Endothelial cell of umbilical vein (primary cell): ENCODE data around the gene ABCA3. TPM values are rescaled to one million over a fixed set of nuclear protein-coding genes. Genes with fewer than 3 reads are reported as not detected.

ENCODE experiments used
- BruUV-seq: library from RNA; stranded (reverse); fragments of 400-500 nt; replicated peaks from 2 replicates; lab custom pipeline; 2021; lab: Mats Ljungman, UMichigan
- CTCF ChIA-PET: fragments of 300-600, 350-600 bp; sonication (Branson Sonifier 250); formaldehyde crosslinking; loops from one replicate; lab custom pipeline; 2021; ENCODE audit warnings: antibody characterized with exemption, inconsistent platforms; lab: Charles Lee
- POLR2A ChIA-PET: fragments of 300-600, 350-600 bp; sonication (Branson Sonifier 250); formaldehyde crosslinking; loops from one replicate; lab custom pipeline; 2021; ENCODE audit warnings: antibody characterized with exemption, inconsistent platforms; lab: Charles Lee
- DNase-seq: peaks from one replicate; pipeline ENCODE4 v3.0.0-alpha.2; 2011; ENCODE audit warnings: low read depth, low spot score
- FAIRE-seq: peaks from 2 replicates; lab custom pipeline; 2011; peaks lifted over from hg19 to GRCh38; lab: Jason Lieb, UNC
- H2AFZ ChIP-seq: 2 replicates; pipeline ENCODE4 v1.6.0; 2012; ENCODE audit warnings: low read depth, low read length, control low read depth, inconsistent platforms
- H3K27ac ChIP-seq: 2 replicates; pipeline ENCODE4 v1.5.1; 2011; ENCODE audit warnings: low read depth, mild to moderate bottlenecking, control low read depth, low read length, moderate library complexity; ENCODE audit not compliant: insufficient read depth
- H3K27me3 ChIP-seq, 2 experiments: 2 replicates each; pipeline versions ENCODE4 v1.6.0 to v1.6.1; 2011; ENCODE audit warnings: low read length in 2 of 2, mixed read lengths in 1 of 2; ENCODE audit not compliant: control insufficient read depth in 2 of 2, insufficient read depth in 2 of 2
- H3K36me3 ChIP-seq, 2 experiments: 2 replicates in 1 of 2; 3 replicates in 1 of 2; pipeline ENCODE4 v1.5.1; 2011; ENCODE audit warnings: low read length in 2 of 2, mild to moderate bottlenecking in 1 of 2, moderate library complexity in 1 of 2; ENCODE audit not compliant: control insufficient read depth in 2 of 2, insufficient read depth in 2 of 2; ENCODE audit errors: extremely low read depth in 1 of 2
- H3K4me1 ChIP-seq: 3 replicates; pipeline ENCODE4 v1.5.1; 2011; ENCODE audit warnings: mild to moderate bottlenecking, low read length; ENCODE audit not compliant: control insufficient read depth, insufficient read depth; ENCODE audit errors: extremely low read depth
- H3K4me2 ChIP-seq: 2 replicates; pipeline ENCODE4 v1.6.1; 2011; ENCODE audit warnings: low read length, control low read depth, mixed read lengths; ENCODE audit not compliant: insufficient read depth
- H3K4me3 ChIP-seq, 3 experiments: fragments of 200-600 bp in 1 of 3; sonication (generic), shearing (Covaris generic) in 1 of 3; replicated peaks in 1 of 3; 2 replicates each; pipeline ENCODE4 v1.5.1; 2011 to 2016; ENCODE audit warnings: control low read depth in 3 of 3, low read length in 3 of 3, mild to moderate bottlenecking in 2 of 3, inconsistent platforms in 1 of 3, low read depth in 1 of 3, moderate library complexity in 1 of 3; ENCODE audit not compliant: insufficient read depth in 1 of 3
- H3K79me2 ChIP-seq: 2 replicates; pipeline ENCODE4 v1.6.0; 2012; ENCODE audit warnings: low read length, inconsistent platforms; ENCODE audit not compliant: control insufficient read depth, insufficient read depth
- H3K9ac ChIP-seq: replicated peaks from 2 replicates; pipeline ENCODE3; 2011; ENCODE audit warnings: low read length, control low read depth; ENCODE audit not compliant: insufficient read depth; ENCODE audit errors: extremely low read depth
- H3K9me1 ChIP-seq: replicated peaks from 3 replicates; pipeline ENCODE4 v1.6.0; 2011; ENCODE audit warnings: mild to moderate bottlenecking, low read length; ENCODE audit not compliant: control insufficient read depth, insufficient read depth; ENCODE audit errors: extremely low read depth
- H3K9me3 ChIP-seq: replicated peaks from 2 replicates; pipeline ENCODE4 v1.5.1; 2012; ENCODE audit warnings: low read length, inconsistent platforms; ENCODE audit not compliant: control insufficient read depth, insufficient read depth
- H4K20me1 ChIP-seq: replicated peaks from 2 replicates; pipeline ENCODE3; 2011; ENCODE audit warnings: mild to moderate bottlenecking, low read length; ENCODE audit not compliant: control insufficient read depth, insufficient read depth; ENCODE audit errors: extremely low read depth
- EZH2 ChIP-seq: IDR thresholded peaks from 2 replicates; pipeline ENCODE4 v1.6.1; 2012; ENCODE audit warnings: borderline replicate concordance, low read depth, mild to moderate bottlenecking, moderate library complexity, low read length, inconsistent platforms; ENCODE audit not compliant: severe bottlenecking
- FOS ChIP-seq: IDR thresholded peaks from 2 replicates; pipeline ENCODE4 v1.6.1; 2011; ENCODE audit warnings: mild to moderate bottlenecking, low read length, moderate library complexity, borderline replicate concordance; ENCODE audit not compliant: insufficient read depth
- GATA2 ChIP-seq: IDR thresholded peaks from 2 replicates; pipeline ENCODE4 v1.7.0; 2011; ENCODE audit warnings: low read depth, mild to moderate bottlenecking, moderate library complexity, mixed read lengths, low read length; ENCODE audit not compliant: insufficient read length, insufficient read depth
- JUN ChIP-seq: IDR thresholded peaks from 2 replicates; pipeline ENCODE4 v1.6.1; 2011; ENCODE audit warnings: borderline replicate concordance, low read depth; ENCODE audit not compliant: insufficient read length, insufficient read depth
- MYC ChIP-seq: IDR thresholded peaks from one replicate; pipeline ENCODE4 v1.6.1; 2011; ENCODE audit warnings: mild to moderate bottlenecking, low read depth, low read length
- POLR2A ChIP-seq: IDR thresholded peaks from 2 replicates; pipeline ENCODE4 v1.6.1; 2012; ENCODE audit warnings: low read depth, mild to moderate bottlenecking, control low read depth, low read length
- POLR2AphosphoS5 ChIP-seq: IDR thresholded peaks from 2 replicates; pipeline ENCODE4 v1.6.1; 2012; ENCODE audit warnings: low read depth, mild to moderate bottlenecking, control low read depth, low read length, moderate library complexity; ENCODE audit not compliant: insufficient read depth
- dilution Hi-C: fragments of 300-500 bp; cut with MboI; formaldehyde crosslinking; loops from one replicate; pipeline ENCODE4 v1.15.0; 2019; ENCODE audit warnings: low sequenced_read_pairs; ENCODE audit not compliant: extremely low pct_ligation_motif_present
- intact Hi-C: fragments of 100-400 bp; cut with micrococcal nuclease; formaldehyde crosslinking; loops from one replicate; pipeline ENCODE4 v1.10.0; 2022
- polyA plus RNA-seq, 4 experiments: library from polyadenylated mRNA; depleted of rRNA in 3 of 4; stranded (reverse) in 3 of 4; unstranded in 1 of 4; fragments of >200 nt; gene quantifications; 2 replicates each; pipeline versions ENCODE4 v1.2.1 to v1.2.3, GENCODE V29; 2011 to 2012; ENCODE audit warnings: missing spikeins in 1 of 4
- total RNA-seq: library from RNA; stranded (reverse); gene quantifications from 2 replicates; pipeline ENCODE4 v1.2.3, GENCODE V29; 2021
- TF ChIP-seq, protein P1 (sequence below): IDR thresholded peaks from 2 replicates; pipeline ENCODE4 v1.6.1; 2011; ENCODE audit not compliant: insufficient read depth, insufficient read length
- TF ChIP-seq, protein P2 (sequence below), 2 donors: IDR thresholded peaks; 1 replicate in 1 of 2; 2 replicates in 1 of 2; pipeline ENCODE4 v1.5.1; 2011; ENCODE audit warnings: low read length in 2 of 2, mild to moderate bottlenecking in 2 of 2, moderate library complexity in 2 of 2, control low read depth in 1 of 2, inconsistent platforms in 1 of 2, low read depth in 1 of 2; ENCODE audit not compliant: insufficient read depth in 1 of 2; ENCODE audit errors: extremely low read depth in 1 of 2

Gene ABCA3
- total and polyA plus RNA-seq, 2 donors (not counting 3 experiments of a cell fraction or from before 2014, with no cell fraction given), result 13.5 to 36.0 TPM

DNA sequence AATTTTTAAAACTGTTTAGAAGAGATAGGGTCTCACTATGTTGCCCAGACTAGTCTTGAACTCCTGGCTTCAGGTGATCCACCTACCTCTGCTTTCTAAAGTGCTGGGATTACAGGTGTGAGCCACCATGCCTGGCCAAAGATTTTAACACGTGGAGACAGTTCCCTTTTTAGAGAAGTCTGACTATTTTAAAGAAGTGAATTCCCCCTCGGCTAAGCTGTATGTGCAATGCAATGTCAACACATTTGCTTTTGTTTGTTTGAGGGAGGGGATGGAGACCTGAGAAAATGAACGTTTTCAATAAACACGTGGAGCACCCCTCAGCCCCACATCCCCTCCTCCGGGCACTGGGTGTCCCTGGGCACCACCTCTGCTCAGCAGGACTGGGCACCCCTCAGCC, 58.3 kb downstream of the ABCA3 start:
- FAIRE-seq (no peak), DNase-seq (no peak)
- peaks cover 0 to 13% of the 10 kb centered on the region in 2 experiments for H3K36me3 ChIP-seq
- BruUV-seq, result no TSS peak
- no peaks in the 10 kb centered on the region for H4K20me1 ChIP-seq
- intact Hi-C loops (no loop called here), dilution Hi-C loops (no loop called here)
- H3K9me3 ChIP-seq, result no peaks in the 10 kb centered on the region
- H3K4me1 ChIP-seq, result no peaks in the 10 kb centered on the region
- ChIA-PET CTCF (no interaction called here), POLR2A (no interaction called here)
- no peak overlapping the region for H2AFZ ChIP-seq
- no peak overlapping the region for H3K4me2 ChIP-seq
- H3K27me3 ChIP-seq, result no peaks in the 10 kb centered on the region
- TF ChIP-seq POLR2A (no peak), POLR2AphosphoS5 (no peak), JUN (no peak), GATA2 (no peak), MYC (no peak), FOS (no peak), EZH2 (no peak)
- TF ChIP-seq, protein P1, sequence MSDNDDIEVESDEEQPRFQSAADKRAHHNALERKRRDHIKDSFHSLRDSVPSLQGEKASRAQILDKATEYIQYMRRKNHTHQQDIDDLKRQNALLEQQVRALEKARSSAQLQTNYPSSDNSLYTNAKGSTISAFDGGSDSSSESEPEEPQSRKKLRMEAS, result no peak
- TF ChIP-seq, protein P2, sequence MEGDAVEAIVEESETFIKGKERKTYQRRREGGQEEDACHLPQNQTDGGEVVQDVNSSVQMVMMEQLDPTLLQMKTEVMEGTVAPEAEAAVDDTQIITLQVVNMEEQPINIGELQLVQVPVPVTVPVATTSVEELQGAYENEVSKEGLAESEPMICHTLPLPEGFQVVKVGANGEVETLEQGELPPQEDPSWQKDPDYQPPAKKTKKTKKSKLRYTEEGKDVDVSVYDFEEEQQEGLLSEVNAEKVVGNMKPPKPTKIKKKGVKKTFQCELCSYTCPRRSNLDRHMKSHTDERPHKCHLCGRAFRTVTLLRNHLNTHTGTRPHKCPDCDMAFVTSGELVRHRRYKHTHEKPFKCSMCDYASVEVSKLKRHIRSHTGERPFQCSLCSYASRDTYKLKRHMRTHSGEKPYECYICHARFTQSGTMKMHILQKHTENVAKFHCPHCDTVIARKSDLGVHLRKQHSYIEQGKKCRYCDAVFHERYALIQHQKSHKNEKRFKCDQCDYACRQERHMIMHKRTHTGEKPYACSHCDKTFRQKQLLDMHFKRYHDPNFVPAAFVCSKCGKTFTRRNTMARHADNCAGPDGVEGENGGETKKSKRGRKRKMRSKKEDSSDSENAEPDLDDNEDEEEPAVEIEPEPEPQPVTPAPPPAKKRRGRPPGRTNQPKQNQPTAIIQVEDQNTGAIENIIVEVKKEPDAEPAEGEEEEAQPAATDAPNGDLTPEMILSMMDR (IDR thresholded peaks at IDR 0.05; ENCODE audit: extremely low read depth in 1 of 2, insufficient read depth in 1 of 2, low read depth in 1 of 2, low read length in 2 of 2), result no peak
- no peak overlapping the region for H3K4me3 ChIP-seq
- no peak overlapping the region for H3K27ac ChIP-seq
- H3K9ac ChIP-seq, result no peak overlapping the region
- no peaks in the 10 kb centered on the region for H3K79me2 ChIP-seq
- H3K9me1 ChIP-seq, result no peaks in the 10 kb centered on the region
